Gastroesophageal sphincter (tissue), 3 donors: Measurements from ENCODE around the gene S1PR2.

Experiments used
- CTCF ChIP-seq, 4 experiments: fragments of 200-600 bp in 2 of 4; fragments of 450-650 bp in 2 of 4; sonication (generic) in 1 of 4; IDR thresholded peaks; one replicate each; pipeline ENCODE4 v1.5.1; 2017 to 2019; ENCODE audit warnings: antibody characterized with exemption in 4 of 4, mild to moderate bottlenecking in 2 of 4, moderate library complexity in 2 of 4
- POLR2A ChIP-seq, 2 donors: fragments of 450-650 bp; IDR thresholded peaks; one replicate each; pipeline ENCODE4 v1.6.1; 2017; ENCODE audit warnings: antibody characterized with exemption in 2 of 2, mild to moderate bottlenecking in 2 of 2, moderate library complexity in 1 of 2

DNA sequence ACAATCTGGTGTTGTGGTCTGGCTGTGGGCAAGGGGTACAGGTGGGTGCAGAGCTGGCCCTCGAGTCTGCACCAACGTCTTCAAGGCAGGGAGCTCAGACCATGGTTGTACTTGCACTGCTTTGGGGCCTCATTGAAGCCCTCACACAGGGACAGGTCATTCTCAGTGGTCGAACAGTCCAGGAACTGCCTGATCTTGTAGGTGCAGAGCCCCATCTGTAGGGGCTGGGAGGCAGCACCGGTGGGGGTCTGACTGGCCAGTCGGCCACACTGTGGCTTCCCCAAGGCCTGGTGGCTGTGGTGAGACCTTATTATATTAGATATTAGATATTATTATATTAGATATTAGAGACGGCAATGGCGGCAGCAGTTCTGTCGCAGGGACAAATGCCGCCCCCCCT is 14.0 kb downstream of the S1PR2 start:
- TF ChIP-seq CTCF (IDR thresholded peaks at IDR 0.05) (no peak), POLR2A (IDR thresholded peaks at IDR 0.05) (no peak)
